ENCODE measurements around the gene ADGRG7.
A peak's percentile ranks its signal among the peaks of the same experiment; 100 is the strongest.
"Not testable (repeated sequence)": the region's sequence is repeated elsewhere in the genome, so short reads cannot be mapped to it uniquely, and the experiment has no call there.

ADGRG7 gene

GRCh38 chr3:100578646-100579045 lies 30.8 kb upstream of the ADGRG7 start:
- H3K36me3 ChIP-seq (ENCODE audit: control insufficient read depth in 2 of 2, insufficient read depth in 2 of 2, low read length in 2 of 2): no peaks in the 10 kb centered on the region
- H3K27ac ChIP-seq (ENCODE audit: low read length): no peak overlapping the region
- no peaks in the 10 kb centered on the region for H3K4me1 ChIP-seq (ENCODE audit: control insufficient read depth, insufficient read depth, low read length)
- H3K9me3 ChIP-seq (ENCODE audit: control insufficient read depth in 2 of 2, low read length in 2 of 2): no peaks in the 10 kb centered on the region
- no peak overlapping the region for H3K4me3 ChIP-seq (ENCODE audit: low read length in 2 of 2)
- no peaks in the 10 kb centered on the region for H3K27me3 ChIP-seq (ENCODE audit: control insufficient read depth in 1 of 2, insufficient read depth in 2 of 2, low read length in 2 of 2)
- H3K9ac ChIP-seq (ENCODE audit: low read length in 2 of 2): no peak overlapping the region

GRCh38 chr3:100580147-100580546 lies 29.3 kb upstream of the ADGRG7 start:
- Histone ChIP-seq H3K27ac (ENCODE audit: low read length) (no peak overlapping the region), H3K4me1 (ENCODE audit: control insufficient read depth, insufficient read depth, low read length) (no peaks in the 10 kb centered on the region), H3K9me3 (ENCODE audit: control insufficient read depth in 2 of 2, low read length in 2 of 2) (no peaks in the 10 kb centered on the region), H3K27me3 (ENCODE audit: control insufficient read depth in 1 of 2, insufficient read depth in 2 of 2, low read length in 2 of 2) (no peaks in the 10 kb centered on the region), H3K4me3 (ENCODE audit: low read length in 2 of 2) (no peak overlapping the region), H3K9ac (ENCODE audit: low read length in 2 of 2) (no peak overlapping the region), H3K36me3 (ENCODE audit: control insufficient read depth in 2 of 2, insufficient read depth in 2 of 2, low read length in 2 of 2) (no peaks in the 10 kb centered on the region)

- Histone ChIP-seq H3K9me3 (ENCODE audit: control insufficient read depth in 2 of 2, low read length in 2 of 2) (no peaks in the 10 kb centered on the region), H3K9ac (ENCODE audit: low read length in 2 of 2) (no peak overlapping the region), H3K4me3 (ENCODE audit: low read length in 2 of 2) (no peak overlapping the region), H3K36me3 (ENCODE audit: control insufficient read depth in 2 of 2, insufficient read depth in 2 of 2, low read length in 2 of 2) (no peaks in the 10 kb centered on the region), H3K27ac (ENCODE audit: low read length) (no peak overlapping the region), H3K4me1 (ENCODE audit: control insufficient read depth, insufficient read depth, low read length) (no peaks in the 10 kb centered on the region), H3K27me3 (ENCODE audit: control insufficient read depth in 1 of 2, insufficient read depth in 2 of 2, low read length in 2 of 2) (no peaks in the 10 kb centered on the region)
Observed at GRCh38 chr3:100581650-100582049, 27.8 kb upstream of the ADGRG7 start.

- not testable (repeated sequence) for H3K9me3 ChIP-seq (ENCODE audit: control insufficient read depth in 2 of 2, low read length in 2 of 2); H3K4me1 ChIP-seq (ENCODE audit: control insufficient read depth, insufficient read depth, low read length); H3K4me3 ChIP-seq (ENCODE audit: low read length in 2 of 2); H3K27me3 ChIP-seq (ENCODE audit: control insufficient read depth in 1 of 2, insufficient read depth in 2 of 2, low read length in 2 of 2); H3K9ac ChIP-seq (ENCODE audit: low read length in 2 of 2); H3K27ac ChIP-seq (ENCODE audit: low read length); H3K36me3 ChIP-seq (ENCODE audit: control insufficient read depth in 2 of 2, insufficient read depth in 2 of 2, low read length in 2 of 2)
Observed at GRCh38 chr3:100582157-100582556, 27.2 kb upstream of the ADGRG7 start.

GRCh38 chr3:100584101-100584660 lies 25.2 kb upstream of the ADGRG7 start:
- no peaks in the 10 kb centered on the region for H3K4me1 ChIP-seq (ENCODE audit: control insufficient read depth, insufficient read depth, low read length)
- H3K27me3 ChIP-seq (ENCODE audit: control insufficient read depth in 1 of 2, insufficient read depth in 2 of 2, low read length in 2 of 2): no peaks in the 10 kb centered on the region
- no peaks in the 10 kb centered on the region for H3K36me3 ChIP-seq (ENCODE audit: control insufficient read depth in 2 of 2, insufficient read depth in 2 of 2, low read length in 2 of 2)
- no peak overlapping the region for H3K4me3 ChIP-seq (ENCODE audit: low read length in 2 of 2)
- H3K9ac ChIP-seq (ENCODE audit: low read length in 2 of 2): no peak overlapping the region
- H3K27ac ChIP-seq (ENCODE audit: low read length): no peak overlapping the region
- no peaks in the 10 kb centered on the region for H3K9me3 ChIP-seq (ENCODE audit: control insufficient read depth in 2 of 2, low read length in 2 of 2)

- Histone ChIP-seq H3K27ac (ENCODE audit: low read length) (no peak overlapping the region), H3K9ac (ENCODE audit: low read length in 2 of 2) (no peak overlapping the region), H3K27me3 (ENCODE audit: control insufficient read depth in 1 of 2, insufficient read depth in 2 of 2, low read length in 2 of 2) (no peaks in the 10 kb centered on the region)
Observed at GRCh38 chr3:100586832-100587231, 22.6 kb upstream of the ADGRG7 start.

GRCh38 chr3:100588251-100588650 lies 21.1 kb upstream of the ADGRG7 start:
- Histone ChIP-seq H3K4me1 (ENCODE audit: control insufficient read depth, insufficient read depth, low read length) (no peaks in the 10 kb centered on the region), H3K27me3 (ENCODE audit: control insufficient read depth in 1 of 2, insufficient read depth in 2 of 2, low read length in 2 of 2) (no peaks in the 10 kb centered on the region), H3K9me3 (ENCODE audit: control insufficient read depth in 2 of 2, low read length in 2 of 2) (no peaks in the 10 kb centered on the region), H3K9ac (ENCODE audit: low read length in 2 of 2) (no peak overlapping the region), H3K36me3 (ENCODE audit: control insufficient read depth in 2 of 2, insufficient read depth in 2 of 2, low read length in 2 of 2) (no peaks in the 10 kb centered on the region), H3K27ac (ENCODE audit: low read length) (no peak overlapping the region), H3K4me3 (ENCODE audit: low read length in 2 of 2) (no peak overlapping the region)

More at GRCh38 chr3:100586832-100587231, 22.6 kb upstream of the ADGRG7 start:
- Histone ChIP-seq H3K9me3 (ENCODE audit: control insufficient read depth in 2 of 2, low read length in 2 of 2) (no peaks in the 10 kb centered on the region), H3K36me3 (ENCODE audit: control insufficient read depth in 2 of 2, insufficient read depth in 2 of 2, low read length in 2 of 2) (no peaks in the 10 kb centered on the region), H3K4me1 (ENCODE audit: control insufficient read depth, insufficient read depth, low read length) (no peaks in the 10 kb centered on the region), H3K4me3 (ENCODE audit: low read length in 2 of 2) (no peak overlapping the region)

GRCh38 chr3:100590114-100590839 lies 19.1 kb upstream of the ADGRG7 start:
- Histone ChIP-seq H3K36me3 (ENCODE audit: control insufficient read depth in 2 of 2, insufficient read depth in 2 of 2, low read length in 2 of 2) (no peaks in the 10 kb centered on the region), H3K4me1 (ENCODE audit: control insufficient read depth, insufficient read depth, low read length) (no peaks in the 10 kb centered on the region), H3K9ac (ENCODE audit: low read length in 2 of 2) (peak overlapping the region in 1 of 2 donors; percentile 24), H3K9me3 (ENCODE audit: control insufficient read depth in 2 of 2, low read length in 2 of 2) (no peaks in the 10 kb centered on the region), H3K27me3 (ENCODE audit: control insufficient read depth in 1 of 2, insufficient read depth in 2 of 2, low read length in 2 of 2) (no peaks in the 10 kb centered on the region), H3K4me3 (ENCODE audit: low read length in 2 of 2) (peak overlapping the region; percentile 17 to 50), H3K27ac (ENCODE audit: low read length) (no peak overlapping the region)

- H3K4me1 ChIP-seq (ENCODE audit: control insufficient read depth, insufficient read depth, low read length): no peaks in the 10 kb centered on the region
- H3K9ac ChIP-seq (ENCODE audit: low read length in 2 of 2): no peak overlapping the region
- no peak overlapping the region for H3K4me3 ChIP-seq (ENCODE audit: low read length in 2 of 2)
- no peaks in the 10 kb centered on the region for H3K9me3 ChIP-seq (ENCODE audit: control insufficient read depth in 2 of 2, low read length in 2 of 2)
- H3K27ac ChIP-seq (ENCODE audit: low read length): no peak overlapping the region
- H3K36me3 ChIP-seq (ENCODE audit: control insufficient read depth in 2 of 2, insufficient read depth in 2 of 2, low read length in 2 of 2): no peaks in the 10 kb centered on the region
- no peaks in the 10 kb centered on the region for H3K27me3 ChIP-seq (ENCODE audit: control insufficient read depth in 1 of 2, insufficient read depth in 2 of 2, low read length in 2 of 2)
Observed at GRCh38 chr3:100590840-100591147, 18.6 kb upstream of the ADGRG7 start.

- Histone ChIP-seq H3K36me3 (ENCODE audit: control insufficient read depth in 2 of 2, insufficient read depth in 2 of 2, low read length in 2 of 2) (no peaks in the 10 kb centered on the region), H3K27me3 (ENCODE audit: control insufficient read depth in 1 of 2, insufficient read depth in 2 of 2, low read length in 2 of 2) (no peaks in the 10 kb centered on the region), H3K4me3 (ENCODE audit: low read length in 2 of 2) (no peak overlapping the region), H3K9ac (ENCODE audit: low read length in 2 of 2) (no peak overlapping the region), H3K9me3 (ENCODE audit: control insufficient read depth in 2 of 2, low read length in 2 of 2) (no peaks in the 10 kb centered on the region), H3K4me1 (ENCODE audit: control insufficient read depth, insufficient read depth, low read length) (no peaks in the 10 kb centered on the region), H3K27ac (ENCODE audit: low read length) (no peak overlapping the region)
Observed at GRCh38 chr3:100591411-100591810, 18.0 kb upstream of the ADGRG7 start.

- no peaks in the 10 kb centered on the region for H3K4me1 ChIP-seq (ENCODE audit: control insufficient read depth, insufficient read depth, low read length)
- H3K4me3 ChIP-seq (ENCODE audit: low read length in 2 of 2): no peak overlapping the region
- no peaks in the 10 kb centered on the region for H3K27me3 ChIP-seq (ENCODE audit: control insufficient read depth in 1 of 2, insufficient read depth in 2 of 2, low read length in 2 of 2)
- H3K9me3 ChIP-seq (ENCODE audit: control insufficient read depth in 2 of 2, low read length in 2 of 2): no peaks in the 10 kb centered on the region
- H3K36me3 ChIP-seq (ENCODE audit: control insufficient read depth in 2 of 2, insufficient read depth in 2 of 2, low read length in 2 of 2): no peaks in the 10 kb centered on the region
- no peak overlapping the region for H3K9ac ChIP-seq (ENCODE audit: low read length in 2 of 2)
- H3K27ac ChIP-seq (ENCODE audit: low read length): no peak overlapping the region
Observed at GRCh38 chr3:100600181-100601042, 9.0 kb upstream of the ADGRG7 start.
